GM12878 (cell line): ENCODE results near the gene ZFPM1. TPM values are rescaled to one million over a fixed set of nuclear protein-coding genes. Genes with fewer than 3 reads are reported as not detected.

Source experiments
- ATAC-seq: fragments of 200-7000 bp; cut with Tn5 transposase; 3 replicates; pipeline ENCODE4 v1.9.1; 2020; ENCODE audit warnings: mild to moderate bottlenecking, moderate library complexity
- BruUV-seq: library from RNA; stranded (reverse); fragments of 400-500 nt; replicated peaks from 2 replicates; lab custom pipeline; 2021; lab: Mats Ljungman, UMichigan
- CTCF ChIA-PET: fragments of 300-600 bp; sonication (Branson Sonifier 250); formaldehyde crosslinking; extraction: SDS; loops from one replicate; lab custom pipeline; 2021; ENCODE audit warnings: inconsistent platforms; lab: Yijun Ruan, JAX
- POLR2A ChIA-PET: fragments of 350-600 bp; formaldehyde crosslinking; extraction: SDS; loops from one replicate; lab custom pipeline; 2021; ENCODE audit warnings: inconsistent platforms; lab: Charles Lee
- RAD21 ChIA-PET: fragments of 300-600 bp; sonication (Branson Sonifier 250); formaldehyde crosslinking; loops from one replicate; lab custom pipeline; 2023; ENCODE audit warnings: antibody characterized with exemption; ENCODE audit not compliant: unreplicated experiment; lab: Charles Lee
- SMC1A ChIA-PET: fragments of 300-600 bp; sonication (Branson Sonifier 250); formaldehyde crosslinking; loops from one replicate; lab custom pipeline; 2023; ENCODE audit not compliant: unreplicated experiment, uncharacterized antibody; lab: Charles Lee
- DNase-seq: peaks from one replicate; pipeline ENCODE4 v3.0.0-alpha.2; 2011; ENCODE audit warnings: low read depth, low spot score
- FAIRE-seq: peaks from 3 replicates; lab custom pipeline; 2011; peaks lifted over from hg19 to GRCh38; lab: Jason Lieb, UNC
- H2AFZ ChIP-seq: 2 replicates; pipeline ENCODE4 v1.6.0; 2011; ENCODE audit warnings: low read depth, low read length, control low read depth; ENCODE audit not compliant: control insufficient read depth
- H3K27ac ChIP-seq: 2 replicates; pipeline ENCODE4 v1.5.1; 2011; ENCODE audit warnings: control low read depth; ENCODE audit not compliant: control insufficient read depth, insufficient read depth
- H3K27me3 ChIP-seq, 2 experiments: replicated peaks in 1 of 2; 2 replicates each; pipeline versions ENCODE4 v1.6.0 to v1.6.1; 2011; ENCODE audit warnings: low read length in 1 of 2; ENCODE audit not compliant: control insufficient read depth in 2 of 2, insufficient read depth in 2 of 2
- H3K36me3 ChIP-seq, 2 experiments: 2 replicates each; pipeline ENCODE4 v1.5.1; 2011; ENCODE audit warnings: low read length in 1 of 2; ENCODE audit not compliant: control insufficient read depth in 2 of 2, insufficient read depth in 2 of 2
- H3K4me1 ChIP-seq: 2 replicates; pipeline ENCODE4 v1.6.1; 2011; ENCODE audit warnings: mild to moderate bottlenecking, low read length, moderate library complexity, mixed read lengths; ENCODE audit not compliant: control insufficient read depth, insufficient read depth
- H3K4me2 ChIP-seq: 2 replicates; pipeline ENCODE4 v1.6.0; 2011; ENCODE audit warnings: control low read depth; ENCODE audit not compliant: control insufficient read depth, insufficient read depth
- H3K4me3 ChIP-seq: fragments of 200-600 bp; sonication (generic); 2 replicates; pipeline ENCODE4 v1.5.1; 2016
- H3K79me2 ChIP-seq: 2 replicates; pipeline ENCODE4 v1.6.0; 2011; ENCODE audit warnings: low read length; ENCODE audit not compliant: control insufficient read depth, insufficient read depth
- H3K9ac ChIP-seq: 2 replicates; pipeline ENCODE4 v1.8.0; 2011; ENCODE audit warnings: low read length, control low read depth, mixed read lengths; ENCODE audit not compliant: control insufficient read depth, insufficient read depth
- H3K9me3 ChIP-seq: replicated peaks from 3 replicates; pipeline ENCODE4 v1.5.1; 2011; ENCODE audit warnings: mild to moderate bottlenecking, low read length; ENCODE audit not compliant: control insufficient read depth, insufficient read depth
- H4K20me1 ChIP-seq: 2 replicates; pipeline ENCODE4 v1.6.0; 2011; ENCODE audit not compliant: control insufficient read depth, insufficient read depth
- CHD2 ChIP-seq: IDR thresholded peaks from 2 replicates; pipeline ENCODE4 v1.6.1; 2011; ENCODE audit warnings: low read depth, low read length, improper control_type of control experiment, borderline replicate concordance
- DPF2 ChIP-seq: fragments of 450-650 bp; IDR thresholded peaks from 2 replicates; pipeline ENCODE4 v1.6.1; 2017; ENCODE audit warnings: mild to moderate bottlenecking
- E4F1 ChIP-seq: fragments of 450-650 bp; IDR thresholded peaks from 2 replicates; pipeline ENCODE4 v1.6.1; 2018; ENCODE audit warnings: borderline replicate concordance, mild to moderate bottlenecking; ENCODE audit not compliant: partially characterized antibody
- EZH2 ChIP-seq: IDR thresholded peaks from 2 replicates; pipeline ENCODE4 v1.6.1; 2012; ENCODE audit warnings: low read depth, mild to moderate bottlenecking, control low read depth, inconsistent platforms, low read length, borderline replicate concordance; ENCODE audit not compliant: control insufficient read depth
- GATAD2B ChIP-seq: fragments of 450-650 bp; conservative IDR thresholded peaks from 2 replicates; pipeline ENCODE4 v1.6.1; 2017; ENCODE audit warnings: low read depth, mild to moderate bottlenecking, moderate library complexity
- LARP7 ChIP-seq: fragments of 450-650 bp; IDR thresholded peaks from 2 replicates; pipeline ENCODE4 v1.6.1; 2017; ENCODE audit warnings: mild to moderate bottlenecking
- MYC ChIP-seq: IDR thresholded peaks from 2 replicates; pipeline ENCODE4 v1.6.1; 2011; ENCODE audit warnings: mild to moderate bottlenecking, low read length, moderate library complexity, inconsistent platforms; ENCODE audit not compliant: insufficient read depth, insufficient replicate concordance, insufficient read length, severe bottlenecking
- ZBTB33 ChIP-seq: fragments of 450-650 bp; IDR thresholded peaks from 2 replicates; pipeline ENCODE4 v1.6.1; 2017; ENCODE audit warnings: mild to moderate bottlenecking
- ZNF384 ChIP-seq: IDR thresholded peaks from 2 replicates; pipeline ENCODE4 v1.6.1; 2012; ENCODE audit warnings: low read depth, mild to moderate bottlenecking, low read length, improper control_type of control experiment, borderline replicate concordance
- WGBS: methylation state at CpG from one replicate; pipeline ENCODE4 v1.1.6; 2016; ENCODE audit warnings: low lambda C conversion rate; ENCODE audit not compliant: insufficient replicate concordance, insufficient coverage; ENCODE audit errors: missing lambda C conversion rate; 5-methylcytosine and 5-hydroxymethylcytosine counted together
- in situ Hi-C: fragments of 300-500 bp; cut with MboI; formaldehyde crosslinking; loops from 9 replicates; pipeline ENCODE4 v1.14.3; 2018; ENCODE audit warnings: mixed read lengths
- intact Hi-C: fragments of 100-400 bp; cut with micrococcal nuclease; formaldehyde crosslinking; loops from one replicate; pipeline ENCODE4 v1.14.2; 2022; ENCODE audit not compliant: unreplicated experiment
- polyA plus RNA-seq, 11 experiments: library from polyadenylated mRNA; depleted of rRNA in 4 of 11; unstranded in 6 of 11; stranded (reverse) in 5 of 11; fragments of >200 nt; fragmentation: Nextera tagmentation in 4 of 11; fragmentation: Illumina TruSeq in 1 of 11; extraction: Ambion mirVana in 4 of 11; extraction: Trizol in 1 of 11; gene quantifications; 1 replicate in 1 of 11; 2 replicates in 10 of 11; pipeline versions ENCODE4 v1.2.1 to v1.2.3, GENCODE V29; 2011 to 2016; ENCODE audit warnings: inconsistent platforms in 2 of 11, missing spikeins in 2 of 11, low read depth in 1 of 11
- total RNA-seq, 4 experiments: library from RNA; depleted of rRNA in 3 of 4; stranded (reverse); fragments of >200 nt in 3 of 4; fragmentation: Illumina TruSeq in 1 of 4; extraction: Trizol in 1 of 4; gene quantifications; 2 replicates each; pipeline versions ENCODE4 v1.2.1 to v1.2.3, GENCODE V29; 2013 to 2021

Gene ZFPM1
- total and polyA plus RNA-seq, 10 of the 15 experiments (the other 5 are each of a cell fraction or from before 2014, with no cell fraction given) = 0.02 to 5.1 (median 0.30) TPM

- WGBS = 32% methylated on average over 29 of the region's 30 CpGs
- Histone ChIP-seq H2AFZ (peak overlapping the region; percentile 91), H3K27ac (no peak overlapping the region), H3K79me2 (peaks cover 22% of the 10 kb centered on the region), H3K36me3 (no peaks in the 10 kb centered on the region), H3K4me1 (peaks cover 25% of the 10 kb centered on the region), H3K4me3 (no peak overlapping the region), H3K9ac (peak overlapping the region; percentile 58; the same call in 1 of the 2 replicates), H3K27me3 (peaks cover 0 to 2% of the 10 kb centered on the region in 2 experiments; a peak in 1 of 4 replicates), H4K20me1 (no peaks in the 10 kb centered on the region), H3K9me3 (no peaks in the 10 kb centered on the region), H3K4me2 (peak overlapping the region; percentile 96)
- POLR2A ChIA-PET = interaction anchor here (0.9 to 1.0 kb wide), 2 partner anchors 12 to 211 kb away, joined by 3 read pairs; partner anchors contain the start of gene MVD
- RAD21 ChIA-PET = interaction anchor here (1.0 to 1.1 kb wide), 2 partner anchors 109 to 119 kb away, joined by 3 to 4 read pairs; partner anchors contain the start of gene ZC3H18
- SMC1A ChIA-PET = no interaction called here
- TF ChIP-seq E4F1 = no peak
- 0 out of 2 replicates have a peak, but pooled peaks have one; percentile 45 for TF ChIP-seq LARP7
- TF ChIP-seq DPF2 = 0 out of 2 replicates have a peak, but pooled peaks have one; percentile 69
- TF ChIP-seq ZBTB33 = no peak
- peak; percentile 53; the same call in 1 of the 2 replicates for TF ChIP-seq GATAD2B
- TF ChIP-seq CHD2 = no peak
- TF ChIP-seq MYC = no peak
- no peak for TF ChIP-seq ZNF384
- no peak for TF ChIP-seq EZH2
- FAIRE-seq (no peak), ATAC-seq (no peak), DNase-seq (no peak)
- CTCF ChIA-PET = interaction anchor here (1.0 kb wide), 1 partner anchor 109 kb away, joined by 3 read pairs; no protein-coding TSS in a partner anchor
- intact Hi-C loops (loop anchor here (10.0 kb wide), 1 partner anchor 1067 kb away; the partner anchor contains the start of gene FBXO31), in situ Hi-C loops (loop anchor here (5.0 to 10.0 kb wide), 2 partner anchors 115 to 333 kb away; partner anchors contain the start of gene PIEZO1)
- BruUV-seq = no TSS peak
Measured at GRCh38 chr16:88451586-88452481, 1.2 kb upstream of the ZFPM1 start.
